NCI-H1105 treated with DMSO at 0.1 percent for 48 hours (cell line): ENCODE data around the gene CRB2.

Experiments
- DNase-seq: peaks from one replicate; lab custom pipeline; 2025; lab: John Stamatoyannopoulos, UW

Gene CRB2

DNA sequence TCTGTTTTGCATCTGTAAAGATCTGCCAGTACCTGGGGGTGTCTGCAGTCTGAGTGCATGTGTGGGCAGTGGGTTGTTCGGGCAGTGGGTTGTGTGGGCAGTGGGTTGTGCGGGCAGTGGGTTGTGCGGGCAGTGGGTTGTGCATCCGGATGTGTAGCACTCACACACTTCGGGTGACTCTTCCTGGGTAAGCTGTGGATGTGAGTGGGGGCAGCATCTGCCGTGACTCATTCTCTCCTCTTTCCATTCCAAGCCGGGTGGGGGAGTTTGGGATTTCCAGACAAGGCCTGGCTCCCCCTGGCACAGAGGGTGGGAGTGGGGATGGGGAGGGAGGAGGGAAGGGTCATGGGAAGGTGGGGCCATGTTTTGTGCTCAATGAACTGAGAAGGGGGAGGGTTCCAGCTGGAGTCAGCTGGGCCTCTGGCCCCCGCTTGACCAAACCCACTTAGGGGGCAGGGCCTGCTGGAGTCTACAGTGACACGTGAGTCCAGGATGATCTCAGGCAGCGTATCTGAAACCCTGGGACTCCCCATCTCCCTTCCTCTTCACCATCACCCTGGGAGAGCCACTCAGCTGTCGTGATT is 8.3 kb downstream of the CRB2 start:
- no peak for DNase-seq

- no peak for DNase-seq
Measured at GRCh38 chr9:123365287-123365880, 9.4 kb downstream of the CRB2 start.

GRCh38 chr9:123365881-123366528 is 10.0 kb downstream of the CRB2 start:
- DNase-seq = no peak

- DNase-seq = no peak
Measured at GRCh38 chr9:123368023-123368422, 12.0 kb downstream of the CRB2 start.

GRCh38 chr9:123368536-123369153 is 12.6 kb downstream of the CRB2 start:
- no peak for DNase-seq

GRCh38 chr9:123369296-123369695 is 13.3 kb downstream of the CRB2 start:
- DNase-seq = no peak

DNA sequence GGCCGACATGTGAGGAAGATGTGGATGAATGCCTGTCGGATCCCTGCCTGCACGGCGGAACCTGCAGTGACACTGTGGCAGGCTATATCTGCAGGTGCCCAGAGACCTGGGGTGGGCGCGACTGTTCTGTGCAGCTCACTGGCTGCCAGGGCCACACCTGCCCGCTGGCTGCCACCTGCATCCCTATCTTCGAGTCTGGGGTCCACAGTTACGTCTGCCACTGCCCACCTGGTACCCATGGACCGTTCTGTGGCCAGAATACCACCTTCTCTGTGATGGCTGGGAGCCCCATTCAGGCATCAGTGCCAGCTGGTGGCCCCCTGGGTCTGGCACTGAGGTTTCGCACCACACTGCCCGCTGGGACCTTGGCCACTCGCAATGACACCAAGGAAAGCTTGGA is 14.1 kb downstream of the CRB2 start:
- no peak for DNase-seq

- DNase-seq = no peak
Measured at GRCh38 chr9:123370526-123371227, 14.7 kb downstream of the CRB2 start.

DNA sequence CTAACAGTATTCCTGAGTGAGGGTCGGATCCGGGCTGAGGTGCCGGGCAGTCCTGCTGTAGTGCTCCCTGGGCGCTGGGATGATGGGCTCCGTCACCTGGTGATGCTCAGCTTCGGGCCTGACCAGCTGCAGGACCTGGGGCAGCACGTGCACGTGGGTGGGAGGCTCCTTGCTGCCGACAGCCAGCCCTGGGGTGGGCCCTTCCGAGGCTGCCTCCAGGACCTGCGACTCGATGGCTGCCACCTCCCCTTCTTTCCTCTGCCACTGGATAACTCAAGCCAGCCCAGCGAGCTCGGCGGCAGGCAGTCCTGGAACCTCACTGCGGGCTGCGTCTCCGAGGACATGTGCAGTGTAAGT is 15.2 kb downstream of the CRB2 start:
- no peak for DNase-seq

DNA sequence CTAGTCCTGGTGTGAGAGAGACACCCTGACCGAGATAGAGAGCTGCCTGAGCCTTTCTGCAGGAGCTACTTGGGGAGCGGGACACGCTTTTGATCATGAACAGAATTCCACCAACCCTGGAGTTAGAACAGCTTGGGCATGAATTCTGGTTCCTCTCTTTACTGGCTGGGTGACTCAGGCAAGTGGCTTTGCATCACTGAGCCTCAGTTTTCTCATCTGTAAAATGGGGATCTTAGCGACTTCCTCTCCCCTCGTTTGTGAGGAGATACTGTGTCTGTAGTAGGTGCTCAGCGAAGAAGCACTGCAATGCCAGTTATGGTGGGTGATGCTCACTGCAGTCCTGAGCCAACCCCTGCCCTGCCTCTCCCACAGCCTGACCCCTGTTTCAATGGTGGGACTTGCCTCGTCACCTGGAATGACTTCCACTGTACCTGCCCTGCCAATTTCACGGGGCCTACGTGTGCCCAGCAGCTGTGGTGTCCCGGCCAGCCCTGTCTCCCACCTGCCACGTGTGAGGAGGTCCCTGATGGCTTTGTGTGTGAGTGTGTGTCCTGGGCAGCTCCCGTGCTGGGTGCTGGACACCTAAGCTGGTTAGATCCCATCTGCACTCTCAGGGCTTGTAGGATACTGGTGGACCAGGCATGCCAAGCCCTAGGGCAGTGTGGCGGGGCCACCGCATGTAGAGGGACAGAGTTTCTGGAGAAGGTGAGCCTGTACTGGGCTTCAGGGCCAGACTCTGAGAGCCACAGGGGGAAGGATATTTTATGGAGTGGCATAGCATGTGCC is 16.0 kb downstream of the CRB2 start:
- no peak for DNase-seq

- DNase-seq = no peak
Measured at GRCh38 chr9:123372766-123373446, 16.9 kb downstream of the CRB2 start.

GRCh38 chr9:123373447-123373923 is 17.5 kb downstream of the CRB2 start:
- no peak for DNase-seq

DNA sequence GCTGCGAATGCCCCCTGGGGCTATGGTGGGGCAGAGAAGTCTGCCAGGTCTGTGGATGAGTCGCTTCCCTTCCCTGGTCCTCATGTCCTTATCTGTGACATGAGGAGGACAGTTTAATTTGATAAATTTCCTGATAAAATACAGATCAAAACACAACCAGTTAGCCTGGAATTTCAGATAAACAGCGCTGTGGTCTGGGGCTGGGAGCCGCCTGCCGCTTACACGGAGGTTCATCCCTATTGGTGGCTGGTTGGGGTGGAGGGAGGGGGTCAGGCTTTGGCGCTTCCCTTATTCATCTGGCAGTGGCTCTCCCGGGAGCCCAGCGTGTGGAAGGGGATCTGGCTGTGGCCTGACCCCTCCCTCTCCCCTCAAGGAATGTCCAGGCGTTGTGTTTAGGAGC is 17.9 kb downstream of the CRB2 start:
- no peak for DNase-seq

- DNase-seq = no peak
Measured at GRCh38 chr9:123375469-123376132, 19.6 kb downstream of the CRB2 start.

DNA sequence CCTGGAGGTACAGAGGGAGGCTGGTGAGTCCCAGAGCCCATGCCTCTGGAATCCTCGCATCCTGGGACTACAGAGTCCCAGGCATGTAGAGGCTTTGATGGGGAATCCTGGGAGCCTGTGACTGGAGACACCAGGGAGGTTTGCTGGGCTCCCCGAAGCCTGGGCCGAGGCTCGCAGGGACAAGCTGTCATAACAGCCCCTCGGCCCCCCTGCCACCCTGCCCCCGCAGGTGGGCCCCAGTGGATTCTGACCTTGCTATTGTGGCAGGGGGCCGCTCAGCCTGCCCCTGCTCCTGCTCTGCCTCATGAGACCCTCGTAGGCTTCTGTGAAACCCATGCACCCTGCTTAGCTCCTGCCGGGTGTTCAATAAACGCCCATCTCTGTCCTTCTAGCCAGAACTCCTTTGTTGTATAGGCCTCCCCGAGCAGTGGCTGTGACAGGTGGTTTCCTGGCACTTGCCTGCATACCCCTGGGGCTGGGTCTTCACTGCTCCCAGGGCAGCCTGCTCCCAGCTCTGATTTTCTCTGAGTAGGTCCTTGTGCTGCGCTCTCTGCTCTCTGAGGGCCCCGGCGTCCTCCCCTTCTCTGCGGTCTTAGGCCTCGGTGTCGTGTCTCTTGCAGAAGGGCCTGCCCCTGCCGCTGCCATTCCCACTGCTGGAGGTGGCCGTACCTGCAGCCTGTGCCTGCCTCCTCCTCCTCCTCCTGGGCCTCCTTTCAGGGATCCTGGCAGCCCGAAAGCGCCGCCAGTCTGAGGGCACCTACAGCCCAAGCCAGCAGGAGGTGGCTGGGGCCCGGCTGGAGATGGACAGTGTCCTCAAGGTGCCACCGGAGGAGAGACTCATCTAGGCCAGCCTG is 20.4 kb downstream of the CRB2 start:
- DNase-seq = no peak

- no peak for DNase-seq
Measured at GRCh38 chr9:123377211-123377971, 21.4 kb downstream of the CRB2 start.

DNA sequence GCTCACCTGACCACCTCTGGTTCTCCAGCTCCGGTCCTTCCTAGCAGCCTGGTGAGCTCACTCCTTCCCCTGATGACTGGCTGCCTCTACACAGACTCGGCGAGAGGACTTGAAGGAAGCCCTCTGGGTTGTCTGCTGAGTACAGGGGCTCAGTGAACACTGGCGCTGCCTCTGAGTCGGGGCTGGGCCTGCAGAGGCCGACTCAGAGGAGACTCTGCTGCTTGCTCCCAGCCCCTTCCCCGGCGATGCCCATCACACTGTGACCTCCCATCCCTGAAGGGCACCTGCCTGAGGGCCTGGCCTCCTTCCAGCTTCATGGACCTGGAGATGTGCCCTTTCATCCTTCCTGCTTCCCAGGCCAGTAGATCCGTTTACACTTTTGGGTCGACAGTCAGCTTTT is 22.0 kb downstream of the CRB2 start:
- no peak for DNase-seq

GRCh38 chr9:123378956-123379660 is 23.1 kb downstream of the CRB2 start:
- no peak for DNase-seq
